ENCODE measurements around the gene RBMS1.

RBMS1 gene

GRCh38 chr2:160222546-160223283 is 270.9 kb downstream of the RBMS1 start:
- no peak for DNase-seq (ENCODE audit: low spot score)

All from kidney capillary endothelial cell (primary cell).